Activated CD4-positive, alpha-beta T cell treated with anti-CD3 and anti-CD28 coated beads for 1 hour (primary cell): ENCODE measurements around the gene IGHMBP2.

Source experiments
- DNase-seq: peaks from one replicate; pipeline ENCODE4 v3.0.0-alpha.2; 2020

IGHMBP2 gene

GRCh38 chr11:68940651-68941323 lies 37.1 kb downstream of the IGHMBP2 start:
- no peak for DNase-seq

GRCh38 chr11:68941324-68942094 lies 37.8 kb downstream of the IGHMBP2 start:
- no peak for DNase-seq

GRCh38 chr11:68942095-68942620 lies 38.5 kb downstream of the IGHMBP2 start:
- DNase-seq, result no peak

- no peak for DNase-seq
Observed at GRCh38 chr11:68942751-68943271, 39.1 kb downstream of the IGHMBP2 start.

- DNase-seq, result no peak
Observed at GRCh38 chr11:68946416-68947090, 42.9 kb downstream of the IGHMBP2 start.

GRCh38 chr11:68947151-68947550 lies 43.5 kb downstream of the IGHMBP2 start:
- DNase-seq, result no peak

- DNase-seq, result no peak
Observed at GRCh38 chr11:68948496-68948895, 44.8 kb downstream of the IGHMBP2 start.

GRCh38 chr11:68948935-68949334 lies 45.2 kb downstream of the IGHMBP2 start:
- DNase-seq, result no peak

GRCh38 chr11:68950270-68950669 lies 46.6 kb downstream of the IGHMBP2 start:
- no peak for DNase-seq

- DNase-seq, result no peak
Observed at GRCh38 chr11:68950762-68951161, 47.1 kb downstream of the IGHMBP2 start.

- DNase-seq, result no peak
Observed at GRCh38 chr11:68954836-68955606, 51.3 kb downstream of the IGHMBP2 start.

- no peak for DNase-seq
Observed at GRCh38 chr11:68955607-68955958, 51.9 kb downstream of the IGHMBP2 start.

GRCh38 chr11:68956142-68956541 lies 52.5 kb downstream of the IGHMBP2 start:
- no peak for DNase-seq

GRCh38 chr11:68956547-68957254 lies 53.0 kb downstream of the IGHMBP2 start:
- DNase-seq, result no peak

GRCh38 chr11:68958211-68958610 lies 54.5 kb downstream of the IGHMBP2 start:
- no peak for DNase-seq

- no peak for DNase-seq
Observed at GRCh38 chr11:68959465-68960293, 56.0 kb downstream of the IGHMBP2 start.

- no peak for DNase-seq
Observed at GRCh38 chr11:68960294-68961071, 56.8 kb downstream of the IGHMBP2 start.

- no peak for DNase-seq
Observed at GRCh38 chr11:68961245-68961644, 57.6 kb downstream of the IGHMBP2 start.

- no peak for DNase-seq
Observed at GRCh38 chr11:68962527-68963250, 59.0 kb downstream of the IGHMBP2 start.

GRCh38 chr11:68963779-68964178 lies 60.1 kb downstream of the IGHMBP2 start:
- DNase-seq, result no peak
